HG02938 (cell line): ENCODE results near the gene PPP1R11.
"Not testable (repeated sequence)": the region's sequence is repeated elsewhere in the genome, so short reads cannot be mapped to it uniquely, and the experiment has no call there.

Experiments used
- ATAC-seq: cut with Tn5 transposase; IDR thresholded peaks from one replicate; pipeline ENCODE4 v1.9.1; 2021; ENCODE audit warnings: mild to moderate bottlenecking, moderate library complexity; ENCODE audit not compliant: unreplicated experiment

PPP1R11 gene

GRCh38 chr6:30066577-30067459 lies at the start of gene PPP1R11:
TSS of gene PPP1R11 (plus strand) at chr6:30067198. CDS start at chr6:30067411, 213 bp downstream.
- ATAC-seq, result peak; percentile 96

- ATAC-seq, result no peak
These were observed 47.2 kb upstream of the PPP1R11 start for GRCh38 chr6:30019819-30020218.

- no peak for ATAC-seq
These were observed 46.4 kb upstream of the PPP1R11 start for GRCh38 chr6:30020626-30021025.

- ATAC-seq, result no peak
These were observed 44.8 kb upstream of the PPP1R11 start for GRCh38 chr6:30022189-30022588.

GRCh38 chr6:30022712-30023111 lies 44.3 kb upstream of the PPP1R11 start:
- not testable (repeated sequence) for ATAC-seq

GRCh38 chr6:30025186-30025585 lies 41.8 kb upstream of the PPP1R11 start:
- ATAC-seq, result no peak

- no peak for ATAC-seq
These were observed 37.4 kb upstream of the PPP1R11 start for GRCh38 chr6:30029588-30029987.

GRCh38 chr6:30031381-30031780 lies 35.6 kb upstream of the PPP1R11 start:
- no peak for ATAC-seq

- ATAC-seq, result not testable (repeated sequence)
These were observed 33.6 kb upstream of the PPP1R11 start for GRCh38 chr6:30033440-30033839.

GRCh38 chr6:30035784-30036183 lies 31.2 kb upstream of the PPP1R11 start:
- no peak for ATAC-seq

GRCh38 chr6:30037182-30037788 lies 29.7 kb upstream of the PPP1R11 start:
- no peak for ATAC-seq

GRCh38 chr6:30041221-30041620 lies 25.8 kb upstream of the PPP1R11 start:
- no peak for ATAC-seq

- ATAC-seq, result no peak
These were observed 25.2 kb upstream of the PPP1R11 start for GRCh38 chr6:30041821-30042220.

GRCh38 chr6:30042476-30042875 lies 24.5 kb upstream of the PPP1R11 start:
- ATAC-seq, result peak; percentile 49

- no peak for ATAC-seq
These were observed 24.1 kb upstream of the PPP1R11 start for GRCh38 chr6:30042914-30043313.

GRCh38 chr6:30043744-30044143 lies 23.3 kb upstream of the PPP1R11 start:
- no peak for ATAC-seq

- no peak for ATAC-seq
These were observed 22.4 kb upstream of the PPP1R11 start for GRCh38 chr6:30044630-30045029.

GRCh38 chr6:30047220-30047619 lies 19.8 kb upstream of the PPP1R11 start:
- ATAC-seq, result no peak

- ATAC-seq, result no peak
These were observed 13.3 kb upstream of the PPP1R11 start for GRCh38 chr6:30053682-30054081.

- ATAC-seq, result no peak
These were observed 11.5 kb upstream of the PPP1R11 start for GRCh38 chr6:30055513-30055912.

- peak; percentile 26 for ATAC-seq
These were observed 6.3 kb upstream of the PPP1R11 start for GRCh38 chr6:30060606-30061091.
